Endothelial cell (in vitro differentiated cells): ENCODE measurements around the gene TPRG1. TPM values are rescaled to one million over a fixed set of nuclear protein-coding genes. Genes with fewer than 3 reads are reported as not detected.

Experiments used
- DNase-seq: peaks from one replicate; pipeline ENCODE4 v3.0.0; 2021; ENCODE audit warnings: low spot score
- H3K27ac Mint-ChIP-seq: one replicate; pipeline ENCODE4 v1.8.0; 2021; ENCODE audit warnings: mixed read lengths, inconsistent platforms; ENCODE audit not compliant: unreplicated experiment
- H3K27me3 Mint-ChIP-seq: one replicate; pipeline ENCODE4 v1.8.0; 2021; ENCODE audit warnings: mild to moderate bottlenecking, moderate library complexity, mixed read lengths, inconsistent platforms; ENCODE audit not compliant: unreplicated experiment
- H3K36me3 Mint-ChIP-seq: one replicate; pipeline ENCODE4 v1.8.0; 2021; ENCODE audit warnings: mild to moderate bottlenecking, low read depth, mixed read lengths, inconsistent platforms; ENCODE audit not compliant: unreplicated experiment
- H3K4me1 Mint-ChIP-seq: one replicate; pipeline ENCODE4 v1.8.0; 2021; ENCODE audit warnings: mild to moderate bottlenecking, mixed read lengths, inconsistent platforms; ENCODE audit not compliant: unreplicated experiment
- H3K4me3 Mint-ChIP-seq: one replicate; pipeline ENCODE4 v1.8.0; 2021; ENCODE audit warnings: mild to moderate bottlenecking, mixed read lengths, inconsistent platforms; ENCODE audit not compliant: unreplicated experiment
- H3K9me3 Mint-ChIP-seq: one replicate; pipeline ENCODE4 v1.8.0; 2021; ENCODE audit warnings: mixed read lengths, inconsistent platforms; ENCODE audit not compliant: unreplicated experiment
- CTCF ChIP-seq: fragments of 200-600 bp; sonication (generic); IDR thresholded peaks from one replicate; pipeline ENCODE4 v1.5.0; 2021; ENCODE audit warnings: antibody characterized with exemption; ENCODE audit not compliant: unreplicated experiment
- total RNA-seq: library from RNA; stranded (reverse); fragmentation: NEBNext Ultra II Directional; extraction: Animal tissue kit (Norgen Biotek cat#: 25700); gene quantifications from one replicate; pipeline ENCODE4 v1.2.1, GENCODE V29; 2021; ENCODE audit not compliant: unreplicated experiment

The TPRG1 gene
- total RNA-seq, 1 donor from 2014 or later = 2.1 TPM

GRCh38 chr3:189204937-189205336 is 33.2 kb downstream of the TPRG1 start:
- H3K9me3 Mint-ChIP-seq = no peaks in the 10 kb centered on the region
- peak overlapping the region; percentile 59 for H3K4me3 Mint-ChIP-seq
- DNase-seq = no peak

GRCh38 chr3:189210251-189210770 is 38.5 kb downstream of the TPRG1 start:
- no peaks in the 10 kb centered on the region for H3K9me3 Mint-ChIP-seq
- peaks cover 3% of the 10 kb centered on the region for H3K4me1 Mint-ChIP-seq
- H3K36me3 Mint-ChIP-seq = no peaks in the 10 kb centered on the region
- no peaks in the 10 kb centered on the region for H3K27me3 Mint-ChIP-seq
- H3K27ac Mint-ChIP-seq = no peak overlapping the region
- H3K4me3 Mint-ChIP-seq = no peak overlapping the region
- DNase-seq = no peak
- no peak for TF ChIP-seq CTCF

More at GRCh38 chr3:189204937-189205336, 33.2 kb downstream of the TPRG1 start:
- peak overlapping the region; percentile 96 for H3K27ac Mint-ChIP-seq
- H3K27me3 Mint-ChIP-seq = no peaks in the 10 kb centered on the region
- H3K4me1 Mint-ChIP-seq = peaks cover 23% of the 10 kb centered on the region
- no peak for TF ChIP-seq CTCF
- no peaks in the 10 kb centered on the region for H3K36me3 Mint-ChIP-seq

- H3K4me1 Mint-ChIP-seq = no peaks in the 10 kb centered on the region
- TF ChIP-seq CTCF = no peak
- H3K27me3 Mint-ChIP-seq = no peaks in the 10 kb centered on the region
- DNase-seq = no peak
- no peak overlapping the region for H3K4me3 Mint-ChIP-seq
- no peaks in the 10 kb centered on the region for H3K9me3 Mint-ChIP-seq
- H3K36me3 Mint-ChIP-seq = no peaks in the 10 kb centered on the region
- no peak overlapping the region for H3K27ac Mint-ChIP-seq
Measured at GRCh38 chr3:189212681-189213080, 40.9 kb downstream of the TPRG1 start.

- H3K27me3 Mint-ChIP-seq = peaks cover 1% of the 10 kb centered on the region
- H3K4me3 Mint-ChIP-seq = no peak overlapping the region
- DNase-seq = no peak
- no peaks in the 10 kb centered on the region for H3K9me3 Mint-ChIP-seq
- no peak overlapping the region for H3K27ac Mint-ChIP-seq
- H3K36me3 Mint-ChIP-seq = no peaks in the 10 kb centered on the region
- H3K4me1 Mint-ChIP-seq = no peaks in the 10 kb centered on the region
- TF ChIP-seq CTCF = no peak
Measured at GRCh38 chr3:189214651-189215050, 42.9 kb downstream of the TPRG1 start.

GRCh38 chr3:189222927-189223636 is 51.3 kb downstream of the TPRG1 start:
- no peaks in the 10 kb centered on the region for H3K9me3 Mint-ChIP-seq
- no peaks in the 10 kb centered on the region for H3K36me3 Mint-ChIP-seq
- H3K4me3 Mint-ChIP-seq = no peak overlapping the region
- TF ChIP-seq CTCF = no peak
- no peak overlapping the region for H3K27ac Mint-ChIP-seq
- H3K4me1 Mint-ChIP-seq = peaks cover 7% of the 10 kb centered on the region
- no peak for DNase-seq
- peaks cover 1% of the 10 kb centered on the region for H3K27me3 Mint-ChIP-seq
